ENCODE data around the gene FBXW9.
A peak's percentile ranks its signal among the peaks of the same experiment; 100 is the strongest.
"Not testable (repeated sequence)": the region's sequence is repeated elsewhere in the genome, so short reads cannot be mapped to it uniquely, and the experiment has no call there.

FBXW9 gene

DNA sequence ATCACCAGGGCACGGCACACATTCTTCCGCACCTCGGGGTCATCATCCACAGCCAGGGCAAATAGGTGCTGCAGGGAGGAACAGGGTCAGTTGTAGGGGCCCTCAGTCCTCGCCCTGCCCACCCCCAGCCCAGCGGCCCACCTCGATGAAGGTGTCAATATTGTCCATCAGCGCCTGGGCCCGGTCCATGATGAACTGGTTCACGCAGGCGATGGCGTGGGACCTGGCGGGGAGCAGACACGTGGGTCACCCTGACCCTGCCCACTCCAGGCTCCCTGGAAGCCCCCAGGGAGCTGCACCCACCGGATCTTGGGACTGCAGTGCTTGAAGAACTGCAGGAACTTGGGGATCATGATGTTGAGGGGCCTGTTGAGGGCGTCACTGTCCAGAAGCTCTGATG is 18.7 kb upstream of the FBXW9 start:
- ATAC-seq (no peak), DNase-seq (no peak)

GRCh38 chr19:12713304-12713703 is 16.9 kb upstream of the FBXW9 start:
- not testable (repeated sequence) for ATAC-seq, DNase-seq

DNA sequence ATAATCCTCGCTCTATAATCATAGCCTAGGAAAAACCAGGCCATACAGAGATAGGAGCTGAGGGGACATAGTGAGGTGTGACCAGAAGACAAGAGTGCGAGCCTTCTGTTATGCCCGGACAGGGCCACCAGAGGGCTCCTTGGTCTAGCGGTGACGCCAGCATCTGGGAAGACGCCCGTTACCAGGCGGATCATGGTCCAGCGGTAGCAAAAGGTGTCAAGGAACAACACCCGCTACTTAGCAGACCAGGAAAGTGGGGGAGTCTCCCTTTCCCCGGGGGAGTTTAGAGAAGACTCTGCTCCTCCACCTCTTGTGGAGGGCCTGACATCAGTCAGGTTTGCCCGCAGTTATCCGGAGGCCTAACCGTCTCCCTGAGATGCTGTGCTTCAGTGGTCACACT is 15.6 kb upstream of the FBXW9 start:
- DNase-seq, ATAC-seq: not testable (repeated sequence)

GRCh38 chr19:12711187-12711586 is 14.8 kb upstream of the FBXW9 start:
- no peak for DNase-seq
- ATAC-seq = no peak

- DNase-seq (no peak), ATAC-seq (no peak)
Measured at GRCh38 chr19:12708641-12709040, 12.2 kb upstream of the FBXW9 start.

DNA sequence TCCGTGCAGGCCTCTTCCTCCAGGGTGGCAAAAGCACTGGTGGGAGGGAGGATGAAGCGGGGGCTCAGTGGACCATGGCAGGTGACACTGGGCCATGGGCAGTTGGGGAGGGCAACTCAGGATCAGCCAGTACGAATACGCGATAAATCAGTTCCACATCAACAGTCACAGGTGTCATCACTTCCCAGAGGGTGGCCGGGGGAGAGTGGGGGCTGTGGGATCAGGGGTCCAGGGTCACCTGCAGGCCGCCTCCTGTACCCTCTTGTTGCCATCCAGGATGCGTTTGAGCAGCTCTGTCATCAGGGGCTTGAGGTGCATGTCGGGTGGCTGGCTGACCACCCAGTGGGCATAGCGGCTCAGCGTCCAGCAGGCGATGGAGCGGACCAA is 9.9 kb upstream of the FBXW9 start:
- ATAC-seq (no peak), DNase-seq (no peak)

DNA sequence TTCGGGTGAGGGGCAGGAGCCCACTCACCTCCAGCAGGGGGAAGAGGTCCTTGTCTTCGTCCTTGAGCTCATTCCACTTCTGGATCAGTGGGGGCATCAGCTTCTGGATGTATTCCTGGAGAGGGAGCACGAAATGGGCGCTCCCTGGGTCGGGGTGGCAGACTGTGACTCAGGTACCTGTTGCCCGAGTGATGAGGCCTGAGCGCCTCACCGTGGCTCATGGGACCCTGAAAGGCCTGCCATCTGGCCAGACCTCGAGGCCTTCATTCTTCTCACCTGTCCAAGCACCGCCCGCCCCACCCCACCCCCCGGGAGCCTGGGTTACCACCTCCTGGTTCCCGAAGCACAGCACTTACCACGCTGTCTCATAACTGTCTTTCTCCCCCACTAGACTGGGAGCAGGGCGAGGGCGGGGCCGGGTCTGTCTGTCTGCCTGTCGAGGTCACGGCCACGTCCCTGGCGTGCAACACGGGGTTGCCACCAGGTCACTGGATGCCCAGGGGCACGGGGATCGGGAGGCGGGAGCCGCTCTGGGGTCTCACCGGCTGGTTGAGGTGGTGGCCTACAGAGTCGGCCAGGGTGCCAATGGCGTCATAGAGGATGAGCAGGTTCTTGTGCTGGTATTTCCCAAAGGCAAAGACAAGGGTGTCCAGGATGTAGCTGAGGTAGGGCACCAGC is 9.4 kb upstream of the FBXW9 start:
- no peak for DNase-seq
- no peak for ATAC-seq

DNA sequence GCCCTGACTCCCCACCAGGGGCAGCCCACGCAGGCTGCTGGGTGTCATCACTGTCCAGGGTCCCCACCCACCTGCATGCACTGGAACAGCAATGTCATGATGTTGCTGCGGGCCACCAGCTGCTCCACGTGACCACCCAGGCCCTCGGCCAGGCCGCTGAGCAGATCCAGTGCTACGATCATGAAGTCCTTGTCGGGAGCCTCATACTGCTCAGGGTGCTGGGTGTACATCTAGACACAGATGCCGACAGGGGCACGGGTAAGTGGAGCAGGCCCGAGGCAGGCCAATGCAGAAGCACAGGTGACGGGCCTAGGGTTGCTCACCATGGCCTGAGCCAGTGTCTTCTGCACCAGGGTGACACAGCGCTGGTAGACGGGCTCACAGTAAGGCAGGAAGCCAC is 8.7 kb upstream of the FBXW9 start:
- ATAC-seq (no peak), DNase-seq (no peak)

GRCh38 chr19:12703046-12703445 is 6.6 kb upstream of the FBXW9 start:
- ATAC-seq = peak; percentile 63
- peak; percentile 49 for DNase-seq

DNA sequence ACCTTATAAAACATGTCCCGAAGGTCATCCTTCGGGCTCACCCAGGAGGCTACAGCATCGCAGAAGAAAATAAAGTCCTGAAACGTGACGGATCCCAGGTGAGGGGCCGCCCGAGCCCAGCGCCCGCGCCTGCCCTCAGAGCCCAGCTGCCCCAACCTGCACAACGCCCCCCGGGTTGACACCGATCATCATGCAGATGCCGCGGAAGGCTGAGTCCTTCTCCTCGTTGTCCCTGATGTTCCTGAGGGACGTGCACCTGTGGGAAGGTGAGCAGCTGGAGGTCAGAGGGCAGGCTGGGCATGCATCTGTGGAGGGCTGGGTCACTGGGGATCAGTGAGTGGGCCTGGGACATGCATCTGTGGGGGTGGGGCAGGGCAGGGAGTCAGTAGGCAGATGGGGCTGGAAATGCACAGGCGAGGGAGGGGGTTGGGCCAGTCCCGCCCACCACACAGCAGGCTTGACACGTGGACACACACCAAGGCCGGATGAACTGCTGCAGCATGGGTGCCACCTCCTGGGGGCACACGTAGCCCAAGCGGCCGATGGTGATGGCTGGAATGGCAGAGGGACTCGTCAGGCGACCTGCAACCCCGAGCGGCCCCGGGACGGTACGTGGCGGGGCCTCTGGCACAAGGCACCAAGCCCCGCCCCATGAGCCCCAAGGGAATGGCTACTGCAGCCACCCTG is 5.3 kb upstream of the FBXW9 start:
- no peak for DNase-seq

DNA sequence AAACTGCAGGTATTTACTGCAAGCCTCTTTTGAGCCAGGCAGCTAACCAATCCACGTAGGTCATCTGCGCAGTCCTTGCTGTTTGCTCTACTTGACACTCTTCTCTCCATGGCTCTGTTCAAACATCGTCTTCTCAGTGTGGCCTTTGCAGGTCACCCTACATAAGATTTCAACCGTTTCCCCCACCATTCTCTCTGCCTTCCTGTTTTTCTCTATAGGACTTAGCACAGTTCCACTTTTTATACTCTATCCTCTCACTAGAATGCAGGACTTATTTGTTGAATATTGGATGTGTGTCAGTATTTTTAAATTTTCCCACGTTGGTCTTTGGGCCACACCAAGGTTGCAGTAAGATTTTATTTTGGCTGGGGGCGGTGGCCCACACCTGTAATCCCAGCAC is 1.7 kb upstream of the FBXW9 start:
- no peak for ATAC-seq

More for the DNA sequence above, 5.3 kb upstream of the FBXW9 start:
- ATAC-seq = no peak

GRCh38 chr19:12697425-12697824 is 994 bp upstream of the FBXW9 start:
- not testable (repeated sequence) for ATAC-seq, DNase-seq

More for the DNA sequence above, 1.7 kb upstream of the FBXW9 start:
- DNase-seq = no peak

- peak; percentile 11 for ATAC-seq
- DNase-seq = no peak
Measured at GRCh38 chr19:12695997-12696365, 450 bp downstream of the FBXW9 start.

GRCh38 chr19:12695514-12695913 is 917 bp downstream of the FBXW9 start:
- DNase-seq (no peak), ATAC-seq (no peak)

- DNase-seq (no peak), ATAC-seq (no peak)
Measured at GRCh38 chr19:12695096-12695495, 1.3 kb downstream of the FBXW9 start.

DNA sequence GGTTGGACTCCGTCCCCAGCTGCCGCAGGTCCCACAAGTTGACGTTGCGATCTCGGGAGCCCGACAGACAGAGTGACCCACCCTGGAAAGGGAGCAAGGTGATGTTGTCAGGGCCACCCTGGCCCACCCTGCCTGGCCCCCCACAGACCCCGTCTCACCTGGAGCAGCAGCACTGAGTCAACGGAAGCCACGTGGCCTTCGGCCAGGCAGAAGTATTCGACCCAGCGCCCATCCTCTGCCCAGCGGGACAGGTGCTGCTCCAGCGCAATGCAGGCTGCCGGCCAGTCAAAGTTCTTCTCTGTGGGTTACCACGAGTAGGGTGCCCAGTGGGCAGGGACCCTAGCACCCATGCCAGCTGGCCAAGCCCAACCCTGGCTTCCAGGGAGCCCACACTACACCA is 1.8 kb downstream of the FBXW9 start:
- no peak for ATAC-seq

DNA sequence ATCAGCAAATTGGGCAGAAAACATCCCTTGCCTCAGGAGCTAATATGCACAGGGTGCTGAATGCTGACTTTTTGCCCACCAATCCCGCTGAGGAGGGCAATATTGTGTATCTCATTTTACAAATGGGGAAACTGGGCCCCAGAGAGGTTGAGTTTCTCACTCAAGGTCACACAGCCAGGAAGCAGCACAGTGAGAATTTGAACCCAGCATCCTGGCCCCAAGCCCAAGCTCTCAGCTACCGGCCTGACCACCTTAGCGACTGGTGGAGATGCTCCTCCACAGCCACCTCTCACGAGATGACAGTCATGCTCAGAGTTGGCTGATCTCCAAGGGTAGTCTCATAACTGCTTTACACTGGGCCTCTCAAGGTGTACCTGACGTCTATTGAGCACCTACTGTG is 3.5 kb downstream of the FBXW9 start:
- DNase-seq (no peak), ATAC-seq (no peak)

More for the DNA sequence above, 1.8 kb downstream of the FBXW9 start:
- no peak for DNase-seq

DNA sequence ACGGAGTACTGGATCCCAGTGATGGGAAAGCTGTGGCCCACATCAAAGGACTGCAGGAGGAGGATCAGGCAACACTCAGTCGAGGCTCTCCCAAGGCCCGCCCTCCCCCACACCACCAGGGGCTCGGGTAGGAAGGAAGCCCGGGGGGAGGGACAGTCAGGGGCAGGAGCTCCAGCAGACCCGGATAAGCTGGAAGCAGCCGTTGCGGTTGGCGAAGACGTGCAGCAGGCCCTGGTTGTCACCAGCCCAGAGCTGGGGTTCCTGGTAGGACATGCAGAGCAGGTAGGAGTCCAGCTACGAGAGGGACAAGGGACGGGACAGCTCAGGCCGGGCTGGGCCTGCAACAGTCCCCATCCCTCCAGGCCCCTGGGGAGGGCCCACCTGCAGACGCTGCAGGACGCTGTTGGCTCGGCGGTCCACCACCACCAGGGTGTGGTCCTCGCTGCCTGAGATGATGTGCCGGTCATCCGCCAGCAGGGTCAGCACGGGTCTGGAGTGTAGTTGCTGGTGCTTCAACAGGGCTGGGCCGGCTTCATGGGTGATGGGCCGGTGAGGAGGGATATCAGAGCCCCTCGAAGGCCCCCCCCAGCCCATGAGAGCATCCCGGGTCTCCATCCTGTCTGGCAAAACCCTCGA is 6.7 kb downstream of the FBXW9 start:
- DNase-seq (no peak), ATAC-seq (no peak)

GRCh38 chr19:12689012-12689411 is 7.4 kb downstream of the FBXW9 start:
- no peak for DNase-seq
- no peak for ATAC-seq

GRCh38 chr19:12687496-12688196 is 8.8 kb downstream of the FBXW9 start, which contains the start of gene GNG14:
GNG14 (plus strand) TSS chr19:12687998; CDS start chr19:12688049, 51 bp downstream.
- DNase-seq (no peak), ATAC-seq (no peak)

DNA sequence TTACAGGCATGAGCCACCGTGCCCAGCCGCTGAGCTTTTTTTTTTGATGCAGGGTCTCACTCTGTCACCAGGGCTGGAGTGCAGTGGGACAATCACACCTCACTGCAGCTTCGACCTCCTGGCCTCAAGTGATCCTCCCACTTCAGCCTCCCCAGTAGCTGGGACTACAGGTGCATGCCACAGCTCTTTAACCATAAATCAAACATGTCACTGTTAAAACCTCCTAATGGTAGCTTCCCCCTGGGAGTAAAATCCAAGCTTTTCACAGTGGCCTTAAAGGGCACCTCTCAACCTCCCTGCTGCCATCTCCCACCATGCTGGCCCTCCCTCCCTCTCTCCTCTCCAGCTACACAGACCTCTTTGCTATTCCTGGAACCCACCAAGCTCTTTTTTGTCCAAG is 10.6 kb downstream of the FBXW9 start:
- DNase-seq (no peak), ATAC-seq (no peak)

- DNase-seq (peak; percentile 89), ATAC-seq (peak; percentile 93)
Measured at GRCh38 chr19:12681074-12681987, 15.1 kb downstream of the FBXW9 start, which contains the start of gene DHPS. DHPS (minus strand) TSS chr19:12681880; CDS start chr19:12681766, 114 bp downstream.
